SK-N-SH treated with all-trans-retinoic acid at 6 μM for 48 hours (cell line): ENCODE results near the gene SYCP2.

ENCODE experiments used
- ATAC-seq: fragments of 200-7000 bp; cut with Tn5 transposase; 3 replicates; pipeline ENCODE4 v1.9.1; 2020; ENCODE audit warnings: mild to moderate bottlenecking, moderate library complexity
- ARNTL ChIP-seq: fragments of 450-650 bp; formaldehyde crosslinking; IDR thresholded peaks from 2 replicates; pipeline ENCODE4 v1.5.0; 2020; ENCODE audit warnings: low read depth, mild to moderate bottlenecking, moderate library complexity, borderline replicate concordance
- BACH2 ChIP-seq: fragments of 250-450 bp; sonication (Bioruptor Pico); IDR thresholded peaks from 2 replicates; pipeline ENCODE4 v1.9.0; 2021; ENCODE audit warnings: mild to moderate bottlenecking, borderline replicate concordance
- CSDC2 ChIP-seq: fragments of 250-450 bp; sonication (Bioruptor Pico); IDR thresholded peaks from 2 replicates; pipeline ENCODE4 v1.5.0; 2020; ENCODE audit warnings: mild to moderate bottlenecking, moderate library complexity
- GLIS3 ChIP-seq: fragments of 250-450 bp; sonication (Bioruptor Pico); IDR thresholded peaks from 2 replicates; pipeline ENCODE4 v1.5.0; 2020; ENCODE audit warnings: mild to moderate bottlenecking, moderate library complexity
- ISL1 ChIP-seq: fragments of 250-450 bp; sonication (Bioruptor Pico); IDR thresholded peaks from 2 replicates; pipeline ENCODE4 v2.1.2; 2022; ENCODE audit warnings: mild to moderate bottlenecking, moderate library complexity
- OSR1 ChIP-seq: fragments of 250-450 bp; sonication (Bioruptor Pico); IDR thresholded peaks from 2 replicates; pipeline ENCODE4 v1.8.0; 2022; ENCODE audit warnings: moderate library complexity, mild to moderate bottlenecking, inconsistent platforms
- RARB ChIP-seq: fragments of 250-450 bp; sonication (Bioruptor Pico); IDR thresholded peaks from 2 replicates; pipeline ENCODE4 v1.8.0; 2021; ENCODE audit warnings: mild to moderate bottlenecking, moderate library complexity
- TCF4 ChIP-seq: fragments of 250-450 bp; sonication (Bioruptor Pico); IDR thresholded peaks from 2 replicates; pipeline ENCODE4 v1.8.0; 2021; ENCODE audit warnings: mild to moderate bottlenecking, moderate library complexity, borderline replicate concordance
- TOX ChIP-seq: fragments of 250-450 bp; sonication (Bioruptor Pico); IDR thresholded peaks from 2 replicates; pipeline ENCODE4 v1.8.0; 2021; ENCODE audit warnings: mild to moderate bottlenecking, moderate library complexity, borderline replicate concordance
- ZC3H10 ChIP-seq: fragments of 250-450 bp; sonication (Bioruptor Pico); IDR thresholded peaks from 2 replicates; pipeline ENCODE4 v1.5.1; 2021; ENCODE audit warnings: mild to moderate bottlenecking, moderate library complexity
- ZFP30 ChIP-seq: fragments of 450-650 bp; formaldehyde crosslinking; IDR thresholded peaks from 2 replicates; pipeline ENCODE4 v1.5.0; 2022; ENCODE audit warnings: mild to moderate bottlenecking, moderate library complexity
- ZNF565 ChIP-seq: fragments of 450-650 bp; formaldehyde crosslinking; conservative IDR thresholded peaks from 2 replicates; pipeline ENCODE4 v1.5.0; 2020; ENCODE audit warnings: low read depth, mild to moderate bottlenecking, moderate library complexity
- ZNF70 ChIP-seq: fragments of 450-650 bp; formaldehyde crosslinking; IDR thresholded peaks from 2 replicates; pipeline ENCODE4 v1.5.0; 2020; ENCODE audit warnings: mild to moderate bottlenecking, moderate library complexity
- ZNF8 ChIP-seq: fragments of 450-650 bp; formaldehyde crosslinking; IDR thresholded peaks from 2 replicates; pipeline ENCODE4 v1.5.0; 2020; ENCODE audit warnings: mild to moderate bottlenecking, moderate library complexity
- TF ChIP-seq, protein P1 (sequence below): fragments of 250-450 bp; sonication (Bioruptor Pico); IDR thresholded peaks from 2 replicates; pipeline ENCODE4 v1.8.0; 2020; ENCODE audit warnings: mild to moderate bottlenecking, moderate library complexity, borderline replicate concordance
- TF ChIP-seq, protein P2 (sequence below): fragments of 250-450 bp; sonication (Bioruptor Pico); IDR thresholded peaks from 2 replicates; pipeline ENCODE4 v1.5.0; 2020; ENCODE audit warnings: mild to moderate bottlenecking, moderate library complexity
- TF ChIP-seq, protein P3 (sequence below): fragments of 250-450 bp; sonication (Bioruptor Pico); IDR thresholded peaks from 2 replicates; pipeline ENCODE4 v1.8.0; 2021; ENCODE audit warnings: low read depth, mild to moderate bottlenecking, moderate library complexity, borderline replicate concordance
- TF ChIP-seq, protein P4 (sequence below): fragments of 250-450 bp; sonication (Bioruptor Pico); IDR thresholded peaks from 2 replicates; pipeline ENCODE4 v1.5.1; 2021; ENCODE audit warnings: mild to moderate bottlenecking, moderate library complexity
- TF ChIP-seq, protein P5 (sequence below): fragments of 250-450 bp; sonication (Bioruptor Pico); IDR thresholded peaks from 2 replicates; pipeline ENCODE4 v1.5.1; 2020; ENCODE audit warnings: low read depth, mild to moderate bottlenecking, moderate library complexity

The SYCP2 gene

DNA sequence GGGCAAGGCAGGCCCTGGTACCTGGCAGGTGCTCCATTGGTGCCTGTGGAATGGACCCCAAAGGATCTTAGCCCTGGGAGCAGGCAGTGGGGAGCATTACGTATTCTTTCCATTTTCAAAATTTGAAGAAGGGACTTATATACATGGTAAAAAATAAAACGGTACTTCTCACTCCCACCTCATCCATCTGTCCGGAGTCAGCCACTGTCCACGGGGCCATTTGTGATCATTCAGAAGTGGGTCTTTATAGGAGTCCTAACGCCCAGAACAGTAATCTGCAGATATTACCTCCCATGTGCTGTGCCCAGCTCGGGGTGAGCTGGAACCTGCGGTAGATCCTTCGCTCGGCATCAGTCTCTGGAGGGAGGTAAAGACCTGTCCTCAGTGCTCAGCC lies 110.4 kb downstream of the SYCP2 start:
- no peak for ATAC-seq
- TF ChIP-seq, protein P1, sequence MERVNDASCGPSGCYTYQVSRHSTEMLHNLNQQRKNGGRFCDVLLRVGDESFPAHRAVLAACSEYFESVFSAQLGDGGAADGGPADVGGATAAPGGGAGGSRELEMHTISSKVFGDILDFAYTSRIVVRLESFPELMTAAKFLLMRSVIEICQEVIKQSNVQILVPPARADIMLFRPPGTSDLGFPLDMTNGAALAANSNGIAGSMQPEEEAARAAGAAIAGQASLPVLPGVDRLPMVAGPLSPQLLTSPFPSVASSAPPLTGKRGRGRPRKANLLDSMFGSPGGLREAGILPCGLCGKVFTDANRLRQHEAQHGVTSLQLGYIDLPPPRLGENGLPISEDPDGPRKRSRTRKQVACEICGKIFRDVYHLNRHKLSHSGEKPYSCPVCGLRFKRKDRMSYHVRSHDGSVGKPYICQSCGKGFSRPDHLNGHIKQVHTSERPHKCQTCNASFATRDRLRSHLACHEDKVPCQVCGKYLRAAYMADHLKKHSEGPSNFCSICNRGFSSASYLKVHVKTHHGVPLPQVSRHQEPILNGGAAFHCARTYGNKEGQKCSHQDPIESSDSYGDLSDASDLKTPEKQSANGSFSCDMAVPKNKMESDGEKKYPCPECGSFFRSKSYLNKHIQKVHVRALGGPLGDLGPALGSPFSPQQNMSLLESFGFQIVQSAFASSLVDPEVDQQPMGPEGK (CRISPR knock-in tag): no peak
- TF ChIP-seq ZNF8: no peak

DNA sequence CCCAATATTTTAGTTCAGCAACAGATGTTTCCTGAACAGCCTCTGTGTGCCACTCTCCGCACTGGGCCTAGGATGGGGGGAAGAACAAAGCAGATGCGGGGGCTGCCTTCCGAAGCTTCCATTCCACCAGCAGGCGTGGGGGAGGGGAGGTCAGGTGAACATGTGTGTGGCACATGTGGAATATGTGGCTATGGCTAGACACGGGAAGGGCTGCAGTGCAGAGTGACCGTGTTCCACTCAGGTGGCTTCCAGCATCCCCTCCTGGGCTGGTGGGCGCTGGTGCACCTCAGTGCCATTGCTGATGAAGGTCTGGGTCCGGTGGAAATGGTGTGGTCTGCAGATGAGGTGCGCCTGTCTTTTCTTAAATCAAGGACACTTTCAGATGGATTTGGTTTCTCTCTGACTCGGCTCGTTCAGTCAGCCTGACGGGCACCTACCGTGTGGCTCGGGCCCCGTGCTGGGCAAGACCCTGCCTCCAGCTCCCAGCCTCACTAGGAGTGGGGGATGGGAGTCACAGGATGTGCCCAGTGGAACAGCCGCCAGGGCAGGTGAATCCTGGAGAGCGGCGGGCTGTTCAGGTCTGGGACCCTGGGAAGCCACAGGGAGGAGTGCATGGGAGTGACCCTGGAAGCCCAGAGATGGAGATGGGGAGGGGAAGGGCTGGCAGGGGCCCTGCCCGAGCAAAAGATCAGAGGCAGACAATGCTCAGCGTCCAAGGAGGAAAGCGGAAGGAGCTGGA lies 111.0 kb downstream of the SYCP2 start:
- no peak for ATAC-seq
- TF ChIP-seq ZC3H10 (CRISPR knock-in tag) (no peak), GLIS3 (CRISPR knock-in tag) (no peak), CSDC2 (CRISPR knock-in tag) (no peak), TCF4 (no peak), RARB (CRISPR knock-in tag) (no peak), BACH2 (CRISPR knock-in tag) (no peak), OSR1 (CRISPR knock-in tag) (no peak), ZFP30 (CRISPR knock-in tag) (no peak), ISL1 (CRISPR knock-in tag) (no peak)
- TF ChIP-seq, protein P2, sequence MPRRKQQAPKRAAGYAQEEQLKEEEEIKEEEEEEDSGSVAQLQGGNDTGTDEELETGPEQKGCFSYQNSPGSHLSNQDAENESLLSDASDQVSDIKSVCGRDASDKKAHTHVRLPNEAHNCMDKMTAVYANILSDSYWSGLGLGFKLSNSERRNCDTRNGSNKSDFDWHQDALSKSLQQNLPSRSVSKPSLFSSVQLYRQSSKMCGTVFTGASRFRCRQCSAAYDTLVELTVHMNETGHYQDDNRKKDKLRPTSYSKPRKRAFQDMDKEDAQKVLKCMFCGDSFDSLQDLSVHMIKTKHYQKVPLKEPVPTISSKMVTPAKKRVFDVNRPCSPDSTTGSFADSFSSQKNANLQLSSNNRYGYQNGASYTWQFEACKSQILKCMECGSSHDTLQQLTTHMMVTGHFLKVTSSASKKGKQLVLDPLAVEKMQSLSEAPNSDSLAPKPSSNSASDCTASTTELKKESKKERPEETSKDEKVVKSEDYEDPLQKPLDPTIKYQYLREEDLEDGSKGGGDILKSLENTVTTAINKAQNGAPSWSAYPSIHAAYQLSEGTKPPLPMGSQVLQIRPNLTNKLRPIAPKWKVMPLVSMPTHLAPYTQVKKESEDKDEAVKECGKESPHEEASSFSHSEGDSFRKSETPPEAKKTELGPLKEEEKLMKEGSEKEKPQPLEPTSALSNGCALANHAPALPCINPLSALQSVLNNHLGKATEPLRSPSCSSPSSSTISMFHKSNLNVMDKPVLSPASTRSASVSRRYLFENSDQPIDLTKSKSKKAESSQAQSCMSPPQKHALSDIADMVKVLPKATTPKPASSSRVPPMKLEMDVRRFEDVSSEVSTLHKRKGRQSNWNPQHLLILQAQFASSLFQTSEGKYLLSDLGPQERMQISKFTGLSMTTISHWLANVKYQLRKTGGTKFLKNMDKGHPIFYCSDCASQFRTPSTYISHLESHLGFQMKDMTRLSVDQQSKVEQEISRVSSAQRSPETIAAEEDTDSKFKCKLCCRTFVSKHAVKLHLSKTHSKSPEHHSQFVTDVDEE (CRISPR knock-in tag): no peak
- TF ChIP-seq, protein P3, sequence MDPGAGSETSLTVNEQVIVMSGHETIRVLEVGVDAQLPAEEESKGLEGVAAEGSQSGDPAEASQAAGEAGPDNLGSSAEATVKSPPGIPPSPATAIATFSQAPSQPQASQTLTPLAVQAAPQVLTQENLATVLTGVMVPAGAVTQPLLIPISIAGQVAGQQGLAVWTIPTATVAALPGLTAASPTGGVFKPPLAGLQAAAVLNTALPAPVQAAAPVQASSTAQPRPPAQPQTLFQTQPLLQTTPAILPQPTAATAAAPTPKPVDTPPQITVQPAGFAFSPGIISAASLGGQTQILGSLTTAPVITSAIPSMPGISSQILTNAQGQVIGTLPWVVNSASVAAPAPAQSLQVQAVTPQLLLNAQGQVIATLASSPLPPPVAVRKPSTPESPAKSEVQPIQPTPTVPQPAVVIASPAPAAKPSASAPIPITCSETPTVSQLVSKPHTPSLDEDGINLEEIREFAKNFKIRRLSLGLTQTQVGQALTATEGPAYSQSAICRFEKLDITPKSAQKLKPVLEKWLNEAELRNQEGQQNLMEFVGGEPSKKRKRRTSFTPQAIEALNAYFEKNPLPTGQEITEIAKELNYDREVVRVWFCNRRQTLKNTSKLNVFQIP (CRISPR knock-in tag): no peak

DNA sequence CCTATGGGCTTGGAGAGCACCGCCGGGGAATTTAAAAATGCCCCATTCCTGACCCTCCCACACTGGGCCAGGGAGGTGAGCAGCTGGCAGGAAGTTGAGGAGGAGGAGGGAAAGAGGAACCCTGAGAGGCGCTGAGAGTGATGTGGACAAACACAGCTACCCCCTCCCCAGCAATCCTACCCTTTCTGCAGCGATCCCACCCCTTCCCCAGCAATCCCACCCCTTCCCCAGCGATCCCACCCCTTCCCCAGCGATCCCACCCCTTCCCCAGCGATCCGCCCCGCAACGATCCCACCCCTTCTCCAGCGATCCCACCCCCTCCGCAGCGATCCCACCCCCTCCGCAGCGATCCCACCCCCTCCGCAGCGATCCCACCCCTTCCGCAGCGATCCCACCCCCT lies 111.6 kb downstream of the SYCP2 start:
- no peak for TF ChIP-seq CSDC2 (CRISPR knock-in tag)
- no peak for TF ChIP-seq ARNTL (CRISPR knock-in tag)
- no peak for TF ChIP-seq RARB (CRISPR knock-in tag)
- TF ChIP-seq, protein P3 (CRISPR knock-in tag): no peak
- TF ChIP-seq ZNF8: no peak
- TF ChIP-seq GLIS3 (CRISPR knock-in tag): no peak
- no peak for TF ChIP-seq ISL1 (CRISPR knock-in tag)
- TF ChIP-seq TCF4: no peak
- no peak for TF ChIP-seq ZNF70 (CRISPR knock-in tag)
- ATAC-seq: no peak

DNA sequence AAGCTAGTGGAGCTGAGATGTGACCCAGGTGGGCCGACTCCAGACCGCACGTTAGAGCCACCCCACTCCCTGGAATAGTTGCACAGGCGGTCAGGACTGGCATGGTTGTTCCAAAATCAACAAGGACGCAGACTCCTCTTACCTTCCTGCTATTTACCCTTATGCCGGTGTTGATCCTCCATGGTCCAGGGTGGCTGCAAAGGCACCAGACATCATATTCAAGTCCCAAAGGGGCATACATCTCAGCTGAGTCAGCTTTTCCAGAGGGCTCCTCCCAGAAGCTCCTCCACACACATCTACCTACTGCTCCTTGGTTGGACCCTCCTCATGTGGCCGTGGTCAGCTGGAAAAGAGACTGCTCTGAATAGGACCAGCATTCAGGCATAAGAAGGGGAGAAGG lies 112.2 kb downstream of the SYCP2 start:
- no peak for ATAC-seq
- TF ChIP-seq ZNF565 (no peak), RARB (CRISPR knock-in tag) (no peak), GLIS3 (CRISPR knock-in tag) (no peak), TCF4 (no peak), TOX (CRISPR knock-in tag) (no peak), BACH2 (CRISPR knock-in tag) (no peak), ZNF70 (CRISPR knock-in tag) (no peak), ZNF8 (no peak), ARNTL (CRISPR knock-in tag) (no peak)
- TF ChIP-seq, protein P4, sequence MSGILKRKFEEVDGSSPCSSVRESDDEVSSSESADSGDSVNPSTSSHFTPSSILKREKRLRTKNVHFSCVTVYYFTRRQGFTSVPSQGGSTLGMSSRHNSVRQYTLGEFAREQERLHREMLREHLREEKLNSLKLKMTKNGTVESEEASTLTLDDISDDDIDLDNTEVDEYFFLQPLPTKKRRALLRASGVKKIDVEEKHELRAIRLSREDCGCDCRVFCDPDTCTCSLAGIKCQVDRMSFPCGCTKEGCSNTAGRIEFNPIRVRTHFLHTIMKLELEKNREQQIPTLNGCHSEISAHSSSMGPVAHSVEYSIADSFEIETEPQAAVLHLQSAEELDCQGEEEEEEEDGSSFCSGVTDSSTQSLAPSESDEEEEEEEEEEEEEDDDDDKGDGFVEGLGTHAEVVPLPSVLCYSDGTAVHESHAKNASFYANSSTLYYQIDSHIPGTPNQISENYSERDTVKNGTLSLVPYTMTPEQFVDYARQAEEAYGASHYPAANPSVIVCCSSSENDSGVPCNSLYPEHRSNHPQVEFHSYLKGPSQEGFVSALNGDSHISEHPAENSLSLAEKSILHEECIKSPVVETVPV (CRISPR knock-in tag): no peak
- TF ChIP-seq, protein P1 (CRISPR knock-in tag): no peak
- TF ChIP-seq, protein P3 (CRISPR knock-in tag): no peak
- TF ChIP-seq, protein P5, sequence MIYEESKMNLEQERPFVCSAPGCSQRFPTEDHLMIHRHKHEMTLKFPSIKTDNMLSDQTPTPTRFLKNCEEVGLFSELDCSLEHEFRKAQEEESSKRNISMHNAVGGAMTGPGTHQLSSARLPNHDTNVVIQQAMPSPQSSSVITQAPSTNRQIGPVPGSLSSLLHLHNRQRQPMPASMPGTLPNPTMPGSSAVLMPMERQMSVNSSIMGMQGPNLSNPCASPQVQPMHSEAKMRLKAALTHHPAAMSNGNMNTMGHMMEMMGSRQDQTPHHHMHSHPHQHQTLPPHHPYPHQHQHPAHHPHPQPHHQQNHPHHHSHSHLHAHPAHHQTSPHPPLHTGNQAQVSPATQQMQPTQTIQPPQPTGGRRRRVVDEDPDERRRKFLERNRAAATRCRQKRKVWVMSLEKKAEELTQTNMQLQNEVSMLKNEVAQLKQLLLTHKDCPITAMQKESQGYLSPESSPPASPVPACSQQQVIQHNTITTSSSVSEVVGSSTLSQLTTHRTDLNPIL: no peak
